Measurements from ENCODE around the gene DYNC2I2. TPM values are rescaled to one million over a fixed set of nuclear protein-coding genes. Genes with fewer than 3 reads are reported as not detected.
"Not testable (repeated sequence)": the region's sequence is repeated elsewhere in the genome, so short reads cannot be mapped to it uniquely, and the experiment has no call there.

DYNC2I2 gene
- polyA plus RNA-seq, 2 donors = 45.7 to 48.0 TPM

DNA sequence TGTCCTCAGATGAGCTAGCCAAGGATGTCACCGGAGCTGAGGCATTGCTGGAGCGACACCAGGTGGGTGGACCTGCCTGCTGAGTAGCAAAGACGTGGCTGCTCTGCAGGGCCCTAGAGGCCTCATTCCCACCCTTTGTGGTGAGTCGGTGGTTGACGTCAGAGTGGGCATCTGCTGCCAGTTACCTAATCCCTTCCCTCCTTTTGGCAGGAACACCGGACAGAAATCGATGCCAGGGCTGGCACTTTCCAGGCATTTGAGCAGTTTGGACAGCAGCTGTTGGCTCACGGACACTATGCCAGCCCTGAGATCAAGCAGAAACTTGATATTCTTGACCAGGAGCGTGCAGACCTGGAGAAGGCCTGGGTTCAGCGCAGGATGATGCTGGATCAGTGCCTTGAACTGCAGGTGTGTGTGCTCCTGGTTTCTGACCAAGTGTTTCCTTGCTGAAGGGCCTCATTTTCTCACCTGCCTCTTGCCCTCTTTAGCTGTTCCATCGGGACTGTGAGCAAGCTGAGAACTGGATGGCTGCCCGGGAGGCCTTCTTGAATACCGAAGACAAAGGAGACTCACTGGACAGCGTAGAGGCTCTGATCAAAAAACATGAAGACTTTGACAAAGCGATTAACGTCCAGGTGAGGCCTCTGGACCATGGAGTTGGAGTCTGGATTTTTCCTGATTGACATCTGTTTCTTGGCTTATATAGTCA lies 48.9 kb downstream of the DYNC2I2 start:
- WGBS, 2 donors = 49 to 52% methylated on average over 16 of the region's 16 CpGs
- Histone ChIP-seq H3K4me3 (ENCODE audit: low read depth in 1 of 2, low read length in 2 of 2) (no peak overlapping the region), H3K4me1 (ENCODE audit: control insufficient read depth in 2 of 2, insufficient read depth in 2 of 2, low read length in 1 of 2) (no peaks in the 10 kb centered on the region), H3K27me3 (ENCODE audit: control insufficient read depth in 1 of 2, insufficient read depth in 2 of 2, low read length in 2 of 2) (no peaks in the 10 kb centered on the region), H3K9me3 (ENCODE audit: control insufficient read depth in 2 of 2, insufficient read depth in 1 of 2, low read depth in 1 of 2, low read length in 1 of 2) (no peaks in the 10 kb centered on the region), H3K27ac (ENCODE audit: low read depth in 2 of 2, low read length in 1 of 2) (peak overlapping the region; percentile 38 to 74), H3K36me3 (ENCODE audit: control insufficient read depth in 2 of 2, insufficient read depth in 2 of 2, low read length in 1 of 2) (peaks cover 37 to 47% of the 10 kb centered on the region in 2 donors)

GRCh38 chr9:128603697-128604096 lies 53.0 kb downstream of the DYNC2I2 start:
- no peaks in the 10 kb centered on the region for H3K9me3 ChIP-seq (ENCODE audit: control insufficient read depth in 2 of 2, insufficient read depth in 1 of 2, low read depth in 1 of 2, low read length in 1 of 2)
- no peaks in the 10 kb centered on the region for H3K27me3 ChIP-seq (ENCODE audit: control insufficient read depth in 1 of 2, insufficient read depth in 2 of 2, low read length in 2 of 2)
- H3K4me3 ChIP-seq (ENCODE audit: low read depth in 1 of 2, low read length in 2 of 2) = no peak overlapping the region
- 73 to 77% methylated on average over 8 of the region's 8 CpGs for WGBS, 2 donors
- no peak overlapping the region for H3K27ac ChIP-seq (ENCODE audit: low read depth in 2 of 2, low read length in 1 of 2)
- H3K4me1 ChIP-seq (ENCODE audit: control insufficient read depth in 2 of 2, insufficient read depth in 2 of 2, low read length in 1 of 2) = no peaks in the 10 kb centered on the region
- H3K36me3 ChIP-seq (ENCODE audit: control insufficient read depth in 2 of 2, insufficient read depth in 2 of 2, low read length in 1 of 2) = peaks cover 19 to 36% of the 10 kb centered on the region in 2 donors

GRCh38 chr9:128600099-128600498 lies 56.5 kb downstream of the DYNC2I2 start:
- H3K36me3 ChIP-seq (ENCODE audit: control insufficient read depth in 2 of 2, insufficient read depth in 2 of 2, low read length in 1 of 2) = peaks cover 13 to 28% of the 10 kb centered on the region in 2 donors
- 53 to 63% methylated on average over 4 of the region's 4 CpGs for WGBS, 2 donors
- no peaks in the 10 kb centered on the region for H3K27me3 ChIP-seq (ENCODE audit: control insufficient read depth in 1 of 2, insufficient read depth in 2 of 2, low read length in 2 of 2)
- H3K4me1 ChIP-seq (ENCODE audit: control insufficient read depth in 2 of 2, insufficient read depth in 2 of 2, low read length in 1 of 2) = no peaks in the 10 kb centered on the region
- H3K9me3 ChIP-seq (ENCODE audit: control insufficient read depth in 2 of 2, insufficient read depth in 1 of 2, low read depth in 1 of 2, low read length in 1 of 2) = no peaks in the 10 kb centered on the region
- no peak overlapping the region for H3K4me3 ChIP-seq (ENCODE audit: low read depth in 1 of 2, low read length in 2 of 2)
- no peak overlapping the region for H3K27ac ChIP-seq (ENCODE audit: low read depth in 2 of 2, low read length in 1 of 2)

DNA sequence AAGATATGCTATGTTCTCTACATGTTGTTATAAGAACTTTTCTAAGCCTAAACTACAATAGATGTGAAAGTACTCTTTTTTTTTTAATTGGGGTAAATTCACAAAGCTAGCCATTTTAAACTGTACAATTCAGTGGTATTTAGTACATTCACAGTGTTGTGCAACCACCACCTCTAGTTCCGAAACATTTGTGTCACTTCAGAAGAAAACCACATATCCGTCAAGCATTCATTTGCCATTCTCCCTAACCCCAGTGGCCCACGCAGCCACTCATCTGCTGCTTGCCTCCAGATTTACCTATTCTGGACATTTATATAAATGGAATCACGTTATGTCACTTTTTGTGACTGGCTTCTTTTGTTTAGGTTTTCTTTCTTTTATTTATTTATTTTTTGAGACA lies 61.2 kb downstream of the DYNC2I2 start:
- Histone ChIP-seq H3K4me3 (ENCODE audit: low read depth in 1 of 2, low read length in 2 of 2) (no peak overlapping the region), H3K27me3 (ENCODE audit: control insufficient read depth in 1 of 2, insufficient read depth in 2 of 2, low read length in 2 of 2) (no peaks in the 10 kb centered on the region), H3K27ac (ENCODE audit: low read depth in 2 of 2, low read length in 1 of 2) (no peak overlapping the region), H3K9me3 (ENCODE audit: control insufficient read depth in 2 of 2, insufficient read depth in 1 of 2, low read depth in 1 of 2, low read length in 1 of 2) (no peaks in the 10 kb centered on the region), H3K36me3 (ENCODE audit: control insufficient read depth in 2 of 2, insufficient read depth in 2 of 2, low read length in 1 of 2) (peaks cover 20 to 42% of the 10 kb centered on the region in 2 donors), H3K4me1 (ENCODE audit: control insufficient read depth in 2 of 2, insufficient read depth in 2 of 2, low read length in 1 of 2) (no peaks in the 10 kb centered on the region)
- 91 to 95% methylated on average over 4 of the region's 4 CpGs for WGBS, 2 donors

- 89 to 91% methylated on average over 9 of the region's 9 CpGs for WGBS, 2 donors
These were observed 62.8 kb downstream of the DYNC2I2 start for GRCh38 chr9:128593856-128594255.

GRCh38 chr9:128593039-128593438 lies 63.6 kb downstream of the DYNC2I2 start:
- Histone ChIP-seq H3K9me3 (ENCODE audit: control insufficient read depth in 2 of 2, insufficient read depth in 1 of 2, low read depth in 1 of 2, low read length in 1 of 2) (no peaks in the 10 kb centered on the region), H3K27ac (ENCODE audit: low read depth in 2 of 2, low read length in 1 of 2) (no peak overlapping the region), H3K27me3 (ENCODE audit: control insufficient read depth in 1 of 2, insufficient read depth in 2 of 2, low read length in 2 of 2) (no peaks in the 10 kb centered on the region), H3K4me3 (ENCODE audit: low read depth in 1 of 2, low read length in 2 of 2) (no peak overlapping the region), H3K4me1 (ENCODE audit: control insufficient read depth in 2 of 2, insufficient read depth in 2 of 2, low read length in 1 of 2) (no peaks in the 10 kb centered on the region), H3K36me3 (ENCODE audit: control insufficient read depth in 2 of 2, insufficient read depth in 2 of 2, low read length in 1 of 2) (peaks cover 27 to 49% of the 10 kb centered on the region in 2 donors)
- 83 to 89% methylated on average over 6 of the region's 6 CpGs for WGBS, 2 donors

More at GRCh38 chr9:128593856-128594255, 62.8 kb downstream of the DYNC2I2 start:
- peaks cover 23 to 45% of the 10 kb centered on the region in 2 donors for H3K36me3 ChIP-seq (ENCODE audit: control insufficient read depth in 2 of 2, insufficient read depth in 2 of 2, low read length in 1 of 2)
- H3K4me3 ChIP-seq (ENCODE audit: low read depth in 1 of 2, low read length in 2 of 2) = no peak overlapping the region
- no peaks in the 10 kb centered on the region for H3K4me1 ChIP-seq (ENCODE audit: control insufficient read depth in 2 of 2, insufficient read depth in 2 of 2, low read length in 1 of 2)
- H3K27me3 ChIP-seq (ENCODE audit: control insufficient read depth in 1 of 2, insufficient read depth in 2 of 2, low read length in 2 of 2) = no peaks in the 10 kb centered on the region
- H3K9me3 ChIP-seq (ENCODE audit: control insufficient read depth in 2 of 2, insufficient read depth in 1 of 2, low read depth in 1 of 2, low read length in 1 of 2) = no peaks in the 10 kb centered on the region
- H3K27ac ChIP-seq (ENCODE audit: low read depth in 2 of 2, low read length in 1 of 2) = no peak overlapping the region

DNA sequence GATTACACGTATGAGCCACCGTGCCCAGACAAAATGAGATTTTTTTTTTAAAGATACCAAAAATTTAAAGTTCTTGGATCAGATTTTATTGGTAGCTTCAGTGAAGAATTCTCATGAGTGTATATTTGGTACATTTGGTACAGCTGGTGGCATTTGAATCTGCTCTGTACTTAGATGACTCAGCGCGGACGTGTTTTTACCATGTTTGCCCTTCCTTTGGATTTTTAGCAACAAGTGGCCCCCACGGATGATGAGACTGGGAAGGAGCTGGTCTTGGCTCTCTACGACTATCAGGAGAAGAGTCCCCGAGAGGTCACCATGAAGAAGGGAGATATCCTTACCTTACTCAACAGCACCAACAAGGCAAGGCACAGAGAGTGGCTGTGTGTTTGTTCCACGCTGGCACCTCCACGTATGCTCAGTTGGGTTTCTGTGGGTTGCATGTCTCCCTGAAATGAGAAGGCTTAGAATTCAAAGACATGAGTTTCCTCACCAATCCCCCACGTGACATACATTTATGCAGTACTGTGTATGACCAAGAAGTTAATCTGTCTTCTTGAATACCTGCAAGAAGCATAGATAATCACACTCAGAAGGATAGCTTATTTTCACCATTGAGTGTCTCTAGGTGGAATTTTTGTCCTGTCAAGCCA lies 67.9 kb downstream of the DYNC2I2 start:
- H3K4me1 ChIP-seq (ENCODE audit: control insufficient read depth in 2 of 2, insufficient read depth in 2 of 2, low read length in 1 of 2) = no peaks in the 10 kb centered on the region
- 90 to 92% methylated on average over 11 of the region's 11 CpGs for WGBS, 2 donors
- H3K4me3 ChIP-seq (ENCODE audit: low read depth in 1 of 2, low read length in 2 of 2) = no peak overlapping the region
- H3K9me3 ChIP-seq (ENCODE audit: control insufficient read depth in 2 of 2, insufficient read depth in 1 of 2, low read depth in 1 of 2, low read length in 1 of 2) = no peaks in the 10 kb centered on the region
- H3K27ac ChIP-seq (ENCODE audit: low read depth in 2 of 2, low read length in 1 of 2) = no peak overlapping the region
- no peaks in the 10 kb centered on the region for H3K27me3 ChIP-seq (ENCODE audit: control insufficient read depth in 1 of 2, insufficient read depth in 2 of 2, low read length in 2 of 2)
- H3K36me3 ChIP-seq (ENCODE audit: control insufficient read depth in 2 of 2, insufficient read depth in 2 of 2, low read length in 1 of 2) = peaks cover 43 to 57% of the 10 kb centered on the region in 2 donors

- WGBS, 2 donors = 43 to 49% methylated on average over 6 of the region's 6 CpGs
- Histone ChIP-seq H3K36me3 (ENCODE audit: control insufficient read depth in 2 of 2, insufficient read depth in 2 of 2, low read length in 1 of 2) (peaks cover 44 to 59% of the 10 kb centered on the region in 2 donors), H3K27me3 (ENCODE audit: control insufficient read depth in 1 of 2, insufficient read depth in 2 of 2, low read length in 2 of 2) (no peaks in the 10 kb centered on the region), H3K4me3 (ENCODE audit: low read depth in 1 of 2, low read length in 2 of 2) (no peak overlapping the region), H3K9me3 (ENCODE audit: control insufficient read depth in 2 of 2, insufficient read depth in 1 of 2, low read depth in 1 of 2, low read length in 1 of 2) (no peaks in the 10 kb centered on the region), H3K27ac (ENCODE audit: low read depth in 2 of 2, low read length in 1 of 2) (no peak overlapping the region), H3K4me1 (ENCODE audit: control insufficient read depth in 2 of 2, insufficient read depth in 2 of 2, low read length in 1 of 2) (no peaks in the 10 kb centered on the region)
These were observed 69.2 kb downstream of the DYNC2I2 start for GRCh38 chr9:128587453-128587852.

DNA sequence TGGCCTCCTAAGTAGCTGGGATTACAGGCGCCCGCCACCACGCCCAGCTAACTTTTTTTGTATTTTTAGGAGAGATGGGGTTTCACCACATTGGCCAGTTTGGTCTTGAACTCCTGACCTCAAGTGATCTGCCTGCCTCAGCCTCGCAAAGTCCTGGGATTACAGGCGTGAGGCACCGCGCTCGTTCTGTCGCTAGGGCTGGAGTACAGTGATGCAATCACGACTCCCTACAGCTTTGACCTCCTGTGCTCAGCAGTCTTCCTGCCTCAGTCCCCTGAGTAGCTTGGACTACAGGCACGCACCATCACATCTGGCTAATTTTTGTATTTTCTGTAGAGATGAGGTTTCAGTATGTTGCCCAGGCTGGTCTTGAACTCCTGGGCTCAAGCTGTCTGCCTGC lies 69.7 kb downstream of the DYNC2I2 start:
- H3K4me3 ChIP-seq (ENCODE audit: low read depth in 1 of 2, low read length in 2 of 2); H3K27ac ChIP-seq (ENCODE audit: low read depth in 2 of 2, low read length in 1 of 2); H3K27me3 ChIP-seq (ENCODE audit: control insufficient read depth in 1 of 2, insufficient read depth in 2 of 2, low read length in 2 of 2); H3K4me1 ChIP-seq (ENCODE audit: control insufficient read depth in 2 of 2, insufficient read depth in 2 of 2, low read length in 1 of 2); H3K9me3 ChIP-seq (ENCODE audit: control insufficient read depth in 2 of 2, insufficient read depth in 1 of 2, low read depth in 1 of 2, low read length in 1 of 2): not testable (repeated sequence)
- WGBS, 2 donors = 88% methylated on average over 11 of the region's 11 CpGs
- peaks cover 47 to 62% of the 10 kb centered on the region in 2 donors for H3K36me3 ChIP-seq (ENCODE audit: control insufficient read depth in 2 of 2, insufficient read depth in 2 of 2, low read length in 1 of 2)

DNA sequence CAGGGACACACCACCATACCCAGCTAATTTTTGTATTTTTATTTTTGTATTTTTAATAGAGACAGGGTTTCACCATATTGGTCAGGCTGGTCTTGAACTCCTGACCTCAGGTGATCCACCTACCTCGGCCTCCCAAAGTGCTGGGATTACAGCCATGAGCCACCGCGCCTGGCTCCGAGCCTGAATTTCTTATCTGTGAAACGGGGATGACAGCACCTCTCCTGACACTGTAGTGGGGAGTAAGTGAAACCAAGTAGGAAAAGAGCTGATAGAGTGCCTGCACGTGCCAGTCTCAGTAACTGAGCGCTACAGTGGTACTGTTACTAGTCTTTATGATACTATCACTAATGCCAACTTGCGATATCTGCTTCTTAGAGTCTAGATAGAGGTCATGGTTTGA lies 71.5 kb downstream of the DYNC2I2 start:
- WGBS, 2 donors = 87 to 93% methylated on average over 8 of the region's 8 CpGs
- H3K4me3 ChIP-seq (ENCODE audit: low read depth in 1 of 2, low read length in 2 of 2); H3K27ac ChIP-seq (ENCODE audit: low read depth in 2 of 2, low read length in 1 of 2); H3K27me3 ChIP-seq (ENCODE audit: control insufficient read depth in 1 of 2, insufficient read depth in 2 of 2, low read length in 2 of 2); H3K4me1 ChIP-seq (ENCODE audit: control insufficient read depth in 2 of 2, insufficient read depth in 2 of 2, low read length in 1 of 2); H3K9me3 ChIP-seq (ENCODE audit: control insufficient read depth in 2 of 2, insufficient read depth in 1 of 2, low read depth in 1 of 2, low read length in 1 of 2): not testable (repeated sequence)
- peaks cover 53 to 58% of the 10 kb centered on the region in 2 donors for H3K36me3 ChIP-seq (ENCODE audit: control insufficient read depth in 2 of 2, insufficient read depth in 2 of 2, low read length in 1 of 2)

Data from esophagus (tissue), 2 donors.